Heart right ventricle (tissue), 16 donors: ENCODE data around the gene TENT4B. TPM values are rescaled to one million over a fixed set of nuclear protein-coding genes. Genes with fewer than 3 reads are reported as not detected.
"Not testable (repeated sequence)": the region's sequence is repeated elsewhere in the genome, so short reads cannot be mapped to it uniquely, and the experiment has no call there.

Experiments
- ATAC-seq, 8 donors: fragments of 200-7000 bp; cut with Tn5 transposase; one replicate each; pipeline ENCODE4 v1.9.1; 2020; ENCODE audit warnings: mild to moderate bottlenecking in 8 of 8, moderate library complexity in 8 of 8, moderate number of reproducible peaks in 1 of 8
- DNase-seq, 2 donors: peaks; one replicate each; pipeline ENCODE4 v3.0.0-alpha.2; 2020
- H3K27ac ChIP-seq, 10 donors: fragments of 200-600 bp; sonication (generic) in 2 of 10; one replicate each; pipeline versions ENCODE4 v1.5.0 to v1.8.0; 2020 to 2022; ENCODE audit warnings: mild to moderate bottlenecking in 3 of 10
- H3K27me3 ChIP-seq, 7 donors: fragments of 200-600 bp; one replicate each; pipeline ENCODE4 v1.8.0; 2021 to 2022; ENCODE audit warnings: mild to moderate bottlenecking in 2 of 7
- H3K36me3 ChIP-seq, 9 donors: fragments of 200-600 bp; sonication (generic) in 1 of 9; one replicate each; pipeline versions ENCODE4 v1.5.0 to v1.8.0; 2020 to 2022; ENCODE audit warnings: mild to moderate bottlenecking in 2 of 9
- H3K4me1 ChIP-seq, 9 donors: fragments of 200-600 bp; sonication (generic) in 1 of 9; one replicate each; pipeline versions ENCODE4 v1.5.0 to v1.8.0; 2020 to 2022; ENCODE audit warnings: mild to moderate bottlenecking in 4 of 9
- H3K4me3 ChIP-seq, 10 donors: fragments of 200-600 bp; sonication (generic) in 2 of 10; one replicate each; pipeline versions ENCODE4 v1.5.0 to v1.8.0; 2020 to 2022; ENCODE audit warnings: mild to moderate bottlenecking in 7 of 10, moderate library complexity in 2 of 10
- H3K9me3 ChIP-seq, 11 donors: fragments of 200-600 bp in 10 of 11; sonication (generic) in 2 of 11; one replicate each; pipeline versions ENCODE4 v1.5.0 to v1.8.0; 2013 to 2022; ENCODE audit warnings: mild to moderate bottlenecking in 2 of 11, control low read depth in 1 of 11, moderate library complexity in 1 of 11
- WGBS, 2 donors: extraction: QIAGEN DNeasy Blood & Tissue Kit; methylation state at CpG; one replicate each; pipeline ENCODE4 v1.1.7; 2013; ENCODE audit warnings: inconsistent platforms in 1 of 2; 5-methylcytosine and 5-hydroxymethylcytosine counted together
- intact Hi-C, 10 donors: fragments of 100-400 bp; cut with DNase I; formaldehyde crosslinking; loops; one replicate each; pipeline versions ENCODE4 v1.11.1 to v1.14.2; 2022
- polyA plus RNA-seq, 2 donors: library from polyadenylated mRNA; stranded (reverse); fragments of 200-250 nt; gene quantifications; one replicate each; pipeline ENCODE4 v1.2.3, GENCODE V29; 2013
- total RNA-seq, 10 donors: library from RNA; stranded (reverse); fragmentation: NEBNext Ultra II Directional in 3 of 10; extraction: Animal tissue kit (Norgen Biotek cat#: 25700) in 3 of 10; gene quantifications; one replicate each; pipeline versions ENCODE4 v1.2.1 to v1.2.4, GENCODE V29; 2021 to 2023
- TF ChIP-seq, protein P1 (sequence below), 9 donors: fragments of 200-600 bp; sonication (generic) in 2 of 9; IDR thresholded peaks; one replicate each; pipeline versions ENCODE4 v1.5.0 to v1.8.0; 2021 to 2022; ENCODE audit warnings: antibody characterized with exemption in 9 of 9, mild to moderate bottlenecking in 5 of 9, moderate library complexity in 1 of 9
- donor health status: Arrhythmogenic right ventricular cardiomyopathy.
- donor health status: ischemic (EF 13 %, LVEDD 7.1; RV severe dilation, severe dysfunction).
- donor health status: healthy with polysubstance abuse.
- donor health status: DM: no; HTN: yes; CAD: no.
- donor health status: DM: no; HTN: no; CAD: no.
- donor health status: ischemic (EF 25% LVEDD 6.9; RV normal size, moderate dysfunction).
- donor health status: ischemic (EF 25% LVEDD 5.7; RV mildly dilated, moderate dysfunction).
- donor health status: healthy.
- donor health status: DM: yes; HTN: yes; CAD: no.
- donor health status: Ischemic cardiomyopathy.
- donor health status: ischemic (EF 35%, LVEDD 5.7; RV mildly dilated, moderate dysfunction).
- donor health status: nonischemic (EF 11% LVEDD 7.7; RV severe dilation, severe dysfunction).
- donor health status: DM: yes; HTN: yes; CAD: no.
- donor health status: PGD.
- donor health status: ischemic (EF 29% LVEDD 5.4; RV normal size, mild dysfunction).
- donor health status: nonischemic (EF 23%, LVEDD 6.1; RV moderate dilation, normal function).

TENT4B gene
- total and polyA plus RNA-seq, 12 donors, result 2.7 to 8.6 (median 6.4) TPM

DNA sequence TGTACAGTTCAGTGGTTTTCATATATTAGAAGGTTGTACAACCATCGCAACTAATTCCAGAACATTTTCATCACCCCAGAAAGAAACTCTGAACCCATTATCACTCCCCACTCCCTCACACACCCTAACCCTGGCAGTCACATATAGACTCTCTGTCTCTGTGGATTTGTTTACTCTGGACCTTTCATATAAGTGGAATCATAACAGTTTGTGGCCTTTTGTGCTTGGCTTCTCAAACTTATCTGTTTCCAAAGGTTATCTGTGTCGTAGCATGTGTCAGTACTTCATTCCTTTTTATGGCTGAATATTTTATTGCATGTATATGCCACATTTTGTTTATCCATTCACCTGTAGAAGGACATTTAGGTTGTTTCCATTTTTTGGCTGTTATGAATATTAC, 12.4 kb downstream of the TENT4B start:
- WGBS, 2 donors, result 70 to 76% methylated on average over 2 of the region's 2 CpGs
- no peak for DNase-seq
- Histone ChIP-seq H3K9me3 (no peaks in the 10 kb centered on the region), H3K27me3 (no peaks in the 10 kb centered on the region), H3K27ac (no peak overlapping the region), H3K4me1 (peaks cover 0 to 65% (median 34%) of the 10 kb centered on the region in 9 donors), H3K36me3 (no peaks in the 10 kb centered on the region), H3K4me3 (no peak overlapping the region)
- intact Hi-C loops, result no loop called here
- TF ChIP-seq, protein P1, sequence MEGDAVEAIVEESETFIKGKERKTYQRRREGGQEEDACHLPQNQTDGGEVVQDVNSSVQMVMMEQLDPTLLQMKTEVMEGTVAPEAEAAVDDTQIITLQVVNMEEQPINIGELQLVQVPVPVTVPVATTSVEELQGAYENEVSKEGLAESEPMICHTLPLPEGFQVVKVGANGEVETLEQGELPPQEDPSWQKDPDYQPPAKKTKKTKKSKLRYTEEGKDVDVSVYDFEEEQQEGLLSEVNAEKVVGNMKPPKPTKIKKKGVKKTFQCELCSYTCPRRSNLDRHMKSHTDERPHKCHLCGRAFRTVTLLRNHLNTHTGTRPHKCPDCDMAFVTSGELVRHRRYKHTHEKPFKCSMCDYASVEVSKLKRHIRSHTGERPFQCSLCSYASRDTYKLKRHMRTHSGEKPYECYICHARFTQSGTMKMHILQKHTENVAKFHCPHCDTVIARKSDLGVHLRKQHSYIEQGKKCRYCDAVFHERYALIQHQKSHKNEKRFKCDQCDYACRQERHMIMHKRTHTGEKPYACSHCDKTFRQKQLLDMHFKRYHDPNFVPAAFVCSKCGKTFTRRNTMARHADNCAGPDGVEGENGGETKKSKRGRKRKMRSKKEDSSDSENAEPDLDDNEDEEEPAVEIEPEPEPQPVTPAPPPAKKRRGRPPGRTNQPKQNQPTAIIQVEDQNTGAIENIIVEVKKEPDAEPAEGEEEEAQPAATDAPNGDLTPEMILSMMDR (IDR thresholded peaks at IDR 0.05), result no peak
- ATAC-seq, result no peak

DNA sequence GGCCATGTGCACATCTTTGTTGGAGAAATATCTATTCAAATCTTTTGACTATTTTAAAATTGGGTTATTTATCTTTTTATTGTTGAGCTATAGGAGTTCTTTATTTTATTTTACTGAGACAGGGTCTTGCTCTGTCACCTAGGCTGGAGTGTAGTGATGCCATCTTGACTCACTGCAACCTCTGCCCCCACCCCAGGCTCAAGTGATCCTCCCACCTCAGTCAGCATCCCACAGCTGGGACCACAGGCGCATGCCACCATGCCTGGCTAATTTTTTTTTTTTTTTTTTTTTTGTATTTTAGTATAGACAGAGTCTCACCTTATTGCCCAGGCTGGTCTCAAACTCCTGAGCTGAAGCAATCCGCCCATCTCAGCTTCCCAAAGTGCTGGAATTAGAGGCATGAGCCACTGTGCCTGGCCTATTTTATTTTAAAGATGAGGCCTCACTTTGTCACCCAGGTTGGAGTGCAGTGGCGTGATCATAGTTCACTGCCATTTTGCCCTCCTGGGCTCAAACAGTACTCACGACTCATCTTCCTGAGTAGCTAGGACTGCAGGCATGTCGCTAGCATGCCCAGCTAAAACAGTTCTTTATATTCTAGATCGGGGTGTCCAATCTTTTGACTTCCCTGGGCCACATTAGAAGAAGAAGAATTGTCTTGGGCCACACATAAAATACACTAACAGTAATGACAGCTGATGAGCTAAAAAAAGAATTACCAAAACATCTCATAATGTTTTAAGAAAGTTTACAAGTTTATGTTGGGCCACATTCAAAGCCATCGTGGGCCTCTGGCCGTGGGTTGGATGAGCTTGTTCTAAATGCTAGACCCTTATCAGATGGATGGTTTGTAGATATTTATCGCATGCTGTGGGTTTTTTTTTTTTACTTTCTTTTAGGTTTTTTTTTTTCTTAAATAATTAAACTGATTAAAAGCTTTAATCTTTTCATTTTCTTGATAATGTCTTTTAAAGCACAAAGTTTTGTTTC, 13.7 kb downstream of the TENT4B start:
- Histone ChIP-seq H3K4me1 (peaks cover 0 to 54% (median 26%) of the 10 kb centered on the region in 9 donors), H3K36me3 (no peaks in the 10 kb centered on the region), H3K27me3 (no peaks in the 10 kb centered on the region), H3K27ac (no peak overlapping the region), H3K9me3 (no peaks in the 10 kb centered on the region), H3K4me3 (no peak overlapping the region)
- intact Hi-C loops, result no loop called here
- no peak for DNase-seq
- 78 to 80% methylated on average over 9 of the region's 9 CpGs for WGBS, 2 donors
- no peak for ATAC-seq
- TF ChIP-seq, protein P1 (IDR thresholded peaks at IDR 0.05), result no peak

DNA sequence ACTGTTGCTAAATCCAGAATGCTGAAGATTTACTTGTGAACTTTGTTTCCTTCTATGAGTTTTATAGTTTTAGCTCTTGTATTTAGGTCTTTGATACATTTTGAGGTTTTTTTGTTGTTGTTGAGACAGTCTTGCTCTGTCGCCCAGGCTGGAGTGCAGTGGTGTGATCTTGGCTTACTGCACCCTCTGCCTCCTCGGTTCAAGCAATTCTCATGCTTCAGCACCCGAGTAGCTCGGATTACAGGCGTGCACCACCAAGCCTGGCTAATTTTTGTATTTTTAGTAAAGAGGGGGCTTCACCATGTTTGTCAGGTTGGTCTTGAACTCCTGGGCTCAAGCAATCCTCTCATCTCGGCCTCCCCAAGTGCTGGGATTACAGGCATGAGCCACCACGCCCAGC, 14.4 kb downstream of the TENT4B start:
- Histone ChIP-seq H3K9me3 (no peaks in the 10 kb centered on the region), H3K4me3 (no peak overlapping the region), H3K27me3 (no peaks in the 10 kb centered on the region), H3K36me3 (no peaks in the 10 kb centered on the region), H3K4me1 (peaks cover 0 to 55% (median 26%) of the 10 kb centered on the region in 9 donors), H3K27ac (no peak overlapping the region)
- intact Hi-C loops, result no loop called here
- 83 to 87% methylated on average over 7 of the region's 7 CpGs for WGBS, 2 donors
- ATAC-seq, result no peak
- no peak for DNase-seq
- TF ChIP-seq, protein P1 (IDR thresholded peaks at IDR 0.05), result no peak

- DNase-seq (no peak), ATAC-seq (no peak)
- TF ChIP-seq, protein P1 (IDR thresholded peaks at IDR 0.05), result no peak
- Histone ChIP-seq H3K36me3 (no peaks in the 10 kb centered on the region), H3K4me3 (no peak overlapping the region), H3K9me3 (no peaks in the 10 kb centered on the region), H3K4me1 (peaks cover 0 to 59% (median 26%) of the 10 kb centered on the region in 9 donors), H3K27ac (no peak overlapping the region), H3K27me3 (no peaks in the 10 kb centered on the region)
- intact Hi-C loops, result no loop called here
- 65 to 69% methylated on average over 2 of the region's 2 CpGs for WGBS, 2 donors
Observed at GRCh38 chr16:50169555-50170096, 16.5 kb downstream of the TENT4B start.

DNA sequence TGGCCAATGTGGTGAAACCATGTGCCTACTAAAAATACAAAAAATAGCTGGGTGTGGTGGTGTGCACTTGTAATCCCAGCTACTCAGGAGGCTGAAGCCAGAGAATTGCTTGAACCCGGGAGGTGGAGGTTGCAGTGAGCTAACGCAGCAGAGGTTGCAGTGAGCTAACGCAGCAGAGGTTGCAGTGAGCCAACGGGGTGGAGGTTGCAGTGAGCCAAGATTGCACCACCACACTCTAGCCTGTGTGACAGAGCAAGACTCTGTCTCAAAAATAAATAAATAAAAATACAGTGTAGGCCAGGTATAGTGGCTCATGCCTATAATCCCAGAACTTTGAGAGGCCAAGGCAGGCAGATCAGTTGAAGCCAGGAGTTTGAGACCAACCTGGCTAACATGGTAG, 18.7 kb downstream of the TENT4B start:
- H3K27ac ChIP-seq, H3K27me3 ChIP-seq, H3K4me3 ChIP-seq, H3K36me3 ChIP-seq, ATAC-seq, intact Hi-C loops, H3K9me3 ChIP-seq, DNase-seq: not testable (repeated sequence)
- 91 to 99% methylated on average over 4 of the region's 4 CpGs for WGBS, 2 donors
- H3K4me1 ChIP-seq, result peaks cover 0 to 47% (median 21%) of the 10 kb centered on the region in 9 donors
